ENCODE results near the gene SP7.
A peak's percentile ranks its signal among the peaks of the same experiment; 100 is the strongest.
"Not testable (repeated sequence)": the region's sequence is repeated elsewhere in the genome, so short reads cannot be mapped to it uniquely, and the experiment has no call there.

The SP7 gene

GRCh38 chr12:53345486-53346188 lies 9.5 kb upstream of the SP7 start:
- no peak for DNase-seq

- DNase-seq: peak; percentile 75 to 82
These were observed 8.8 kb upstream of the SP7 start for GRCh38 chr12:53344824-53345485.

GRCh38 chr12:53344487-53344823 lies 8.3 kb upstream of the SP7 start:
- no peak for DNase-seq

DNA sequence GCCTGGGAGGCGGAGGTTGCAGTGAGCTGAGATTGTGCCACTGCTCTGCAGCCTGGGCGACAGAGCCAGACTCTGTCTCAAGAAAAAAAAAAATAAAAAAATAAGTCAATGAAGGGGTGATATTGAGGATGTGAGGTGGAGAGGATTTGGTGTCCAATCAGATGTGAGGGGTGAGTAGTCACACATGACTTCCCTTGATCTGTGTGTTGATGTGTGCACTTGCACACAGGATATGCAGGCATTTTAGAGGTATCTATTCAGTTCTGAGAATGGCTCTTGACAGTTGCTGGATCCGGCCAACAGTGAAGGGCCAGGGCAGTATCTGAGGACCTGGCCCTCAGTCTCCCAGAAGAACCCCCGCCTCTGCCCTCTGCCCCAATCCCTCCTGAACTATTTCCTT lies 7.8 kb upstream of the SP7 start:
- DNase-seq: no peak

GRCh38 chr12:53343449-53343848 lies 7.3 kb upstream of the SP7 start:
- no peak for DNase-seq

DNA sequence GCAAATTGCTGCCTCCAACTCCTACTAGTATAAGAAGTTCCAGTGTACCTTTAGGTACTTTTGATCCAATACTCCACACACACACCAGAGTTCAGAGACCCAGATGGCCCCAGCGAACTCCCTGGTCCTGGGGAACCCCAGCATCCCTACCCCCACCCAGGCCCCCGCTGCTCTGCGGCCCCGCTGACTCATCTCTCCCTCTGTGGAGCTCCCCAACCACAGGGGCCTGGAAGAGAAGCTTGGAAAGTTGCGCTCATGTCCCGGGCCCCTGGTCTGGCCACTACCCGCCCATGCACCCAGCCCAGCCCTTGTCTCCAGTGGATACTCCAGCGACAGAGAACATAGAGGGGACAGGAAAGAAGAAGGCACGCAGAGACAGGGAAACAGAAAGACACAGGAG lies 4.2 kb upstream of the SP7 start:
- no peak for DNase-seq

DNA sequence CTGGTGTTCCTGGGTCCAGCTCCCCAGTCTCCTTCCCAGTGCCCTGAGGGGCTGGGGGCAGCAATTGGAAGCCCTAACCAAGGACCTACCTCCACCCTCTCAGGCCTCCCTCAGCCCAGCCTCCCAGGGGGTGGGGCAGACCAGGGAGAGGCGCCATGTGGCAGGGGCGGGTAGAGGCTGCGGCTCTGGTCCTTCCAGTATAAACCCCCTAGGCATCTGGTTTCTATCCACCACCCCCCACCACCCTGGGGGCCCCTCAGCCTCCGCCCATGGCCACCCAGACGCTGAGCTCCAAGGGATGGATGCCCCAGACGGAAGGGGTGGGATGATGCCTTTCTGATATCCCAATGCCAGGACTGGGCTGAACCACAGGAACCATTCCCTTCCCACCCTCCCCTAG lies 2.8 kb upstream of the SP7 start:
- no peak for DNase-seq

DNA sequence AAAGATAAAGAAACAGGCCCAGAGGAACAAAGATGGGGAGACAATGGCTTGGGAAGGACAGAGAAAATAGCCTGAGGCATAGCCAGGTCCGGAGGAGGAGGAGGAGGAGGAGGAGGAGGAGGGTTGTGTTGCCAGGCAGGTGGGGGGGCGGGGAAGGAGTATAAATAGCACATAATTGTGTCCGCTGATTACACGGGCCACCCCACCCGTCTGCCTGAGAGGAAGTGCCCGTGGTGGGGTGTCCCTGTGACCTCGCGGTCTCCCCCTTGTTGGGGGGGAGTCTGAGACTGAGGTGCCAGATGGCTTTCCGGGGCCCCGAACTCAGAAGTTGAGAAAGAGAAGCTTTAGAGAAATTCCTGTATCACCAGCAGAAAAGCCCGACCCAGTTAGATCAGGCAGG lies 1.9 kb upstream of the SP7 start:
- DNase-seq: no peak

- no peak for DNase-seq
These were observed 1.3 kb downstream of the SP7 start for GRCh38 chr12:53334822-53335221.

DNA sequence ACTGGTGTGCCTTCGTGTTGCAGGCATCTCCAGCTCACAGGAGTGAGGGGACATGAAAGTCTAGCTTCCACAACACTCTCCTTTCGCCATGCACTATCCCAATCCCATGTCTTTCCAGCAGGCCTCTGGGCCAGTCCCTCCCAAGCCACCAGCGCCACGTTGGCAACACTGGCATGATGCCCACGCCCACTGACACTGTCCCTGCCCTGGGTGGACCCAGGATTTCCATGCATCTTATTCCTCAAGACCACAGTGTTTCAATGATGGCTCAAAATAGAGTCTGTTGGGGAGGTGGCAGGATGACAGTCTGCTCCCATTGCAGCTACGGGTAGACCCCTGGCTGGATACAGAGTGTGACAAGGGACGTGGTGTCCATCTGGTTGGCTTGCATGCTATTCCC lies 2.3 kb downstream of the SP7 start:
- no peak for DNase-seq

DNA sequence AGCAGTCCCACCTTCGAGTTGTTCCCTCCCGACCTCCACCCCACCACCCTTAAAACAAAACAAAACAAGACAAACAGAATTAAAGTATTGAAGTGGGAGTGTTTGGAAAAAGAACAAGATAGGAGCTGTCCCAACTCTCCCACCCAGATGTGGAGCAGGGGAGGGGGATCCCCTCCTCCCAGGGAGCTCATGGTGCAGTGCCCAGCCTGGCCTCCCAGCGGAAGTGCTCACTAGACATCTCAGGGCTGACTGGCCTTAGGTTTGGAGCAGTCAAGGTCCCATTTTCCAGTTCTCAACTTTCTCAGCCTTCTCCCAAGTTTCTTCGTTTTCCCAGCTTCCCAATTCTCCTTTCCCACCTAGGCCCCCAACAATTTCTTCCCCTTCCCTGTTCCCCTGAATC lies 2.9 kb downstream of the SP7 start:
- no peak for DNase-seq

DNA sequence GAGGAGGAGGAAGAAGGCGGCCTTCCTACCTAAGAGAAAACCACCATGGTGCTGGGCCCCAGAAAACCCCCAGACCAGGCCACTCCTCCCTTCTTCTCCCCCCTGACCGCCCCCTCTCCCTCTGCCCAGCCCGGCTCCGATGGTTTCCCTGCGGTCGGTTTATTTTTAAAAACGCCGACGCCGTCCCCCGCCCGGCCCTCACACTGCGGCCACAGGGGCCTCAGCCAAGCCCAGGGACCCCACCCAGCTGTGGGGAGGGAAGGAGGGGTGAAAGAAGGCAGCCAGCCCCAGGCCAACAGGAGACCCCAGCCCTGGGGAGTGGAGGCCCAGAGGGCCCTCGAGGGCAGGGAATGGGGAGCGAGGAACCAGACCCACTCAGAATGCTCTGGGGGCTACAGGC lies 3.4 kb downstream of the SP7 start:
- no peak for DNase-seq

DNA sequence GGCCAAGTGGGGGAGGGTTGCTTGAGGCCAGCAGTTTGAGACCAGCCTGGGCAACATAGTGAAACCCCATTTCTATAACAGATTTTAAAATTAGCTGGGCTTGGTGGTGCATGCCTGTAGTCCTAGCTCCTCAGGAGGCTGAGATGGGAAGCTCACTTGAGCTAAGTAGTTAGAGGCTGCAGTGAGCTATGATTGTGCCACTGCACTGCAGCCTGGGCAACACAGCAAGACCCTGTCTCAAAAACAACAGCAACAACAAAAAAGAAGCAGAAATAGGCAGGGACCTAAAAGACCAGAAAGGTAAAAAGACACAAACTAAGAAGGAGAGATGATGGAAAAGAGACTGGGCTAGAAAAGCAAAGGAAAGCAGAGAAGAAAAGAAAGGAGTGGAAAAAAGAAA lies 3.8 kb downstream of the SP7 start:
- not testable (repeated sequence) for DNase-seq

- no peak for DNase-seq
These were observed 5.5 kb downstream of the SP7 start for GRCh38 chr12:53330671-53331070.

DNA sequence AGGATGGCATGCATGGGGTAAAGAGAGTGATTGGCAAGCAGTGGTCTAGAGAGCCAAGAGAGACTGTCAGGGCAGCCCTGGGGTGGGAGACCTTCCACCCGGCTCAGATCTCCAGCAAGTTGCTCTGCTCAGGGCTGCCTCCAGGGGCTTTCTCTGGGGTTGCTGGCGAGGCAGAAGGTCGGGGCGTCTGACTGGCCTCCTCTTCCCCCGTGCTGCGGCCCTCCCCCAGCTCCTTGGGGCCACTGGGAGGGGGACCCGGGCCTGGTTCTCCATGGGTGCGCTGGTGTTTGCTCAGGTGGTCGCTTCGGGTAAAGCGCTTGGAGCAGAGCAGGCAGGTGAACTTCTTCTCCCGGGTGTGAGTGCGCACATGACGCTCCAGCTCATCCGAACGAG lies 8.1 kb downstream of the SP7 start:
- DNase-seq: peak; percentile 16 to 41

DNA sequence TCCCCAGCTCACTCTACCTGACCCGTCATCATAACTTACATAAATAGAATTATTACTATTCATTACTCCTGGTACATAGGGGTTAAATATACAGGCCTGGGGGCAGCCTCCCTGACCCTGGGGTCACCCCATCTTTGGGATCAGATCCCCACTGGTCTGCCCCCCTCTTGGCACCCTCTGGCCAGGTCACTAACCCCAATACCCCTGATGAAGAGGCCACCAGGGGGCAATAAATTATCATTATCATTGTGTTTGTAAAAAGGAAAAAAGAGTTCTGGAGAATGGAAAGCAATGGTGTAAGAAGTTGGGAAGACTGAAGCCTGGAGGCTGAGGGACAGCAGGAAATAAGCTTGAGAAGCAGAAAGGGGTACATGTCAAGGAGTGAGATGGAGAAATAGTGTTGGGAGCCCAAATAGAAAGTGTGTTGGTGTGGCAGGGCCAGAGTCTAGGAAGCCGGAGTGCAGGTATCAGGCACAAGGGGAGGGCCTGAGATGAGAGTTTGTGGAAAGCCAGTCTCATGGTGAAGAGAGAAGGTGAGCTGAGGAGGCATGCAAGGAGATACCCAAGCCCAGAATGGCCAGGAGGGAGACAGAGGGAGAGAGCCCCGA lies 8.6 kb downstream of the SP7 start:
- peak in 1 of 2 experiments; percentile 31 for DNase-seq

- no peak for DNase-seq
These were observed 9.5 kb downstream of the SP7 start for GRCh38 chr12:53326460-53327185.

DNA sequence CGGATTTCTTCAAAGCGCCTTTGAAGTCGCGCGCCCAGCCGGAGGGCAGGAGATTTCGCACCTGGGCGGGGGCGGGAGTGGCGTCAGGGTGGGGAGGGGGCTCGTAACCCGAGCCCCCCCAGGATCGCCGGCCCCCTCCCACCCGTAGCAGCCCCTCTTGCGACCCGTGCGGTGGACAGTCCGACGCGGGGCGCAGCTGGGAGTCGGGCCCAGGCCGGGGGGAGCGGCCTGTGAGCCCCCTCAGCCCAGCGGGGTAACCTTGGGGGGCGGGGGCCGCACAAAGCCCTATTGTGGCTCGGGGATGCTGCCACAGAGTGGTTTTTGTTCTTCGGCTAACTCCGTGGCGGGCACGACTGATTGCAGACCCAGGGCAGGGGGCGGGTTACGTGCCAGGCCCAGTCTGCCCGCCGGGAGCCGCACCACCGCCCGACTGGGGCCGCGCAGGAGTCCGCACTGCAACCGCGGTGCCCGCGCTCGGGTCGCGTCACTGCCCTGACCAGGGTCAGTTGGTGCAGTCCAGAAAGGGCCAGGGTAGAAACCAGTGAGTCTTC lies 10.6 kb downstream of the SP7 start:
- DNase-seq: no peak

- DNase-seq: peak; percentile 75 to 81
These were observed 11.2 kb downstream of the SP7 start for GRCh38 chr12:53324779-53325510.

GRCh38 chr12:53324113-53324778 lies 11.9 kb downstream of the SP7 start:
- DNase-seq: peak; percentile 69 to 75

- no peak for DNase-seq
These were observed 15.6 kb downstream of the SP7 start for GRCh38 chr12:53320352-53321195.

All from Kasumi-1 (cell line).